HG03469 (cell line): ENCODE measurements around the gene ASF1A.
A peak's percentile ranks its signal among the peaks of the same experiment; 100 is the strongest.

Source experiments
- ATAC-seq: cut with Tn5 transposase; IDR thresholded peaks from one replicate; pipeline ENCODE4 v1.9.1; 2021; ENCODE audit warnings: mild to moderate bottlenecking, moderate library complexity, moderate number of reproducible peaks; ENCODE audit not compliant: unreplicated experiment

The ASF1A gene

DNA sequence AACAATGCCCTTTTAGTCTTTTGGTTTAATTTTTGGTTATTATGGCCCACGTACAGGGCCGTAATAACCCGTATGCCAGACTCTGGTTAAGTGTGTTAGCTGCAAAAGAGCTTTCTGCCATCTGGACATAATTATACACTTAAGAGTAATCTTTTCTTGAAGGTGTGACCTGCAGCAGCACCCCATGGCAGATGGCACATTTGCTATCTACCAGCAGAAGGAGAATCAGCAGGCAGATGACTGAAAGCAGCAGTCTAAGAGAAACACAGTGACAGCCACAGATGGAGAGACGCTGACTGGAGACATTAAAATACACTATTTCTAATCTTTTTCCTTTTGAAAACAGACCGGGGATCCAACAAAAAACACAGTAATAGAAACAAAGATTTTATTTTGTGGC lies 18.7 kb downstream of the ASF1A start:
- no peak for ATAC-seq

DNA sequence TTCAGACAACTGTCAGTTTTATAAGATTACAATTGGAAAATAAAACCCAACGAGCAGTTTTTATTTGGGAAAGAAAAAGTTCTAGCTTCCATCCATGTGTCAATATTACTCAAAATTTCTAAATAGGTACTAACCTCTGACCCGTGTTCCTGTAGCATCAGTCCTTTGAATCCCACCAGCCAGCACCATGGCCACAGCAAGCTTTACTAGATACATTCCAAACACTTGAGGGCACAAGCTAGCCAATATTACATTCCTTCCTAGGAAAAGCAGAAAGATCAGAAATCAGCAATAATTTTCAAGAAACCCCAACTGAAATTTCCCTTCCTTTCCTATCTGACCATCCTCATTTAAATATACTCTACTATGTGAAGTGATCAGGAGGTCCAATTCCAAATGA lies 19.2 kb downstream of the ASF1A start:
- ATAC-seq = no peak

DNA sequence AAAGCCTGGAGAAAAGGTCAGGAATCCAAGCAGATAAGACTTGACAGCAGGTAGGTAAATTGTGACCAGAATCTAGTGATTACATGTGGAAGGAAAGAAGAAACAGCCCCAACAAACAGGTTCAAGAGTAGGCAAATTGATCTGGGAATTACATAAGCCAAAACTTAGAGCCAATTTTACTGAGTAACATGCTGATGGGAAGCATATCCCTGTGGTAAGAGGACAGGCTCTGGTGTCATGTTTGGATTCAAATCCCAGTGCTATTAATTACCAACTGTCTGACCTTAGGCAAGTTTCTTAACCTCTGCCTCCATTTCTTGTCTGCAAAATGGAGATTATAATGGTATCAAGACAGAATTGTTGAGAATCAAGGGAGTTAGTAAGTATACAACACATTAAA lies 20.6 kb downstream of the ASF1A start:
- no peak for ATAC-seq

DNA sequence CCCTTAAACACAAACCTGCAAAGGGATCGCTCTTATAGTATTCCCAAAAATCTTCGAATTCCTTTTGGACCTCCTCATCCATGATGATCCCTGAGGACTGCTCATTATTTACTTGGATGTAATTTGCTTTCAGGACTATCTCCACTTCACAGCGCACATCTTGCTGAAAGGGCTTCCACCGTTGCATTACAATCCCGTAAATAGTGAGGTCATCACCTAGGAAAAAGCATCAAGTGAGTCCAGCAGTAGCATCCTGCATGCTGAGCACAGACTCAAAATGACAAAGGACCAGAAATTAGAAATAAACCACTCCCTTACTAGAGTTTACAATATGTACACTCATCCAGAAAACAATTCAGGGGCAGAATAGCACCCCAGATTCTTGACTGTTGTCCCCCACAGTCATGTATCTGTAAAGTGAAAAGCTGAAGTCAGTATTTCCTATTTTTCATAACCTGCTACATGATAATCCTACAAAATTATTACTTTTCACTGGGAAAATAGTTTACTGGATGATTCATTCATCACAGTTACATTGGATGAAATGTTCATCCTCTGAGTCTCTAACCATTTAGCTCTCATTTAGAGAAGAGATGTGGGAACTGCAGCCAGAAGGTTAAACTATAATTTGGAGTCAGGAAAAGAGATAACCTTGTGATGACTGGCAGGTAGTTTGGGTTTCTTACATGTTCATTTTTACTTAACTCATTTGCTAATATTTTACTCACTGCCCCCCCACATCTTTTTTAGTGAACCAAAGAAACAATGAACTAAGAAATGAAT lies 23.8 kb downstream of the ASF1A start:
- no peak for ATAC-seq

DNA sequence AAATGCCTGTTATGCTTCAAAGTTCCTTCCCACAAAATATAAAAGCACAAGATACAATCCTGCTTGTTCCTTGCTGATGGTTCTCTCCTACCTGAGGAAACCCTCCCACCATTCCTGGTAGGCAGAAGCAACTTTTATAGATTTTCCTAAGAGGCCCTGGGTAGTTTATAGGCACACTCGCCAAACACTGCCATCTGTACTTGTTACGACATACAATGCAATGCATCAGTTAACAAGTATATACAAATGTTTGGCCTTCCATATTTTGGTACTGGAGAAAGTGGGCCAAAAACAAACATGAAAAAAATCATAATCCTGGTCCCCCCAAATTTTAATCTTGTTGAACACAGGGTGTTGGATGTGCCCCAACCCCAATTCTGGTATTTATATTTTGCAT lies 24.4 kb downstream of the ASF1A start:
- ATAC-seq = no peak

DNA sequence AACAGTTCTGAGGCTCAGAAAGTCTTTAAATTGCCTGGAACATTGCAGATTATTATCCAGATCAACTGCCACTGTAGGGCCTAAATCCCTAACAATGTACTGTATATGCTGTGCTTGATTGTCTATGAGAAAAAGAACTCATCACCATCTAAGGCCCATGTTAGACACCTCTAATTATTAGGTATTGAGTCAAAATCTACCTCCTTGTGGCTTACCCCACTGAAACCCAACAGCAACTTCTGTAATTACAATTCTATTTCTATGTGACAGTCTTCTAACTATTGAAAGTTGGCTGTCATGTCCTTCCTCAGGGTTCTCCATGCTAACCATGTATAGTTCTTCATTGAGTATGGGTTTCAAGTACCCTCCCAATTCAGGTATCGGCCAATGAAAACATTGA lies 27.1 kb downstream of the ASF1A start:
- no peak for ATAC-seq

DNA sequence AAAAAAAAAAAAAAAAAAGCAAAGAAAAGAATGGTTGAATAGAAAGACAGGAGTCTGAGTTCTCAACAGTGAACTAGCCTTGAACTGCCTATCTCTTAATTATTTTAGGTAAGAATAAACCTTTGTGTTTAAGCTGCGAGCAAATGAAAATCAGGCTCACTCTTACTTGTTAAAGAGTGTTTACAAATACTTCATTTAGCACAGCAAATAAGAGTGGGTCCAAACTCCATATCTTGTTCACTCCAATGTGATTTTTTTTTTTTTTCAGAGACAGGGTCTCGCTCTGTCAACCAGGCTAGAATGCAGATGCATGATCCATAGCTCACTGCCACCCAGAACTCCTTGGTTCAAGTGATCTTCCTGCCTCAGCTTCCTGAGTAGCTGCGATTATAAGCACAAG lies 29.1 kb downstream of the ASF1A start:
- no peak for ATAC-seq

DNA sequence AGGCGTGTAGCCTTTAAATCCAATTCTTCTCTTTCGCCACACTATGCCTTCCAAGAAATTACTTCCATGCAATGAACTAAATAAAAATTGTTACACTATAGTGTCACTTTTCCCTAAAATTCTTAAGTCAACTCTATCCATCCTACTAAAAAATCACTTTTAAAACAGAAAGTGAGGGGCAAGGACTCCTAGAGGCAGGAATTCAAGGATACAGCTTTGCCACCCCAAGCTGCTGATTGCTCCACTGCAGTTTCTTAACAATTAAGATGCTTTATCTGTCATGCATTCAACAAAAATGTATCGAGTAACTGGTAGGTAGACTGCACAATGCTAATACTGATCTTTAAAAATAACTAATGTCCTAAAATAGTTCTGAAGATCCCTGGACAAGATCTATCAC lies 36.7 kb downstream of the ASF1A start:
- ATAC-seq = no peak

DNA sequence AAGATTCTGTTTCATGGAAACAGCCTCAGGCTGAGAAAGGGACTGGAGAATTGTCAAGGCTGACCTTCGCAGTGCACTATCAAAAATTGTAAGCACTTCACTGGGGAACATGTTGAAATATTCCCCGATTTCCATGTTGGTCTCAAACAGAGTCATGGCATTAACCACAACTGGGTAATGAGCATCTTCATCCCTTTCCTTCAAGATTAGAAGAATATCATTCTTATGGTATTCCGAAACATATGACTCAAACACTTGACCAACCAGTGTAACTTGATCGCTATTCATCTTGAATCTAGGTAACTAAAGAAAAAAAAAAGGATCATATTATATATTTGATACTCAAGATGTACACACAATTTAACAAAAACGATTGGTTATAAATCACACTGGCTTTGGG lies 37.5 kb downstream of the ASF1A start:
- no peak for ATAC-seq

DNA sequence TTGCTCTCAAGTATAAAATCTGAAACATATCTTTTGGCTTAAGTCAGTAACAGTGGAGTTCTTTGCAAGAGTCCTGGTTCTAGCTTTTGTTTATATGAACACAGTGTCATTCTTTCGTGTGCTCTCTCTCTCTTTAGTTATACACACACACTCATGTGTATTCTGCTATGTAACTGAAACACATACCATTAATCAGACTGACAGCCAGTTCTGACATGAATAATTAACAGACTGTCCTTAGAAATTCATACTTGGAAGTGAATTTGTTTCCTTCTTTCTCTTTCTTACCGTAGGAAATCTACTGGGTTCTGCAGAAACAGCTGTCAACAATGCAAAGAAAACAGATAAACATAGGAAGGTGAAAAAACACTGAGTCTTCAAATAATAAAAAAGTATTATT lies 38.5 kb downstream of the ASF1A start:
- ATAC-seq = no peak

DNA sequence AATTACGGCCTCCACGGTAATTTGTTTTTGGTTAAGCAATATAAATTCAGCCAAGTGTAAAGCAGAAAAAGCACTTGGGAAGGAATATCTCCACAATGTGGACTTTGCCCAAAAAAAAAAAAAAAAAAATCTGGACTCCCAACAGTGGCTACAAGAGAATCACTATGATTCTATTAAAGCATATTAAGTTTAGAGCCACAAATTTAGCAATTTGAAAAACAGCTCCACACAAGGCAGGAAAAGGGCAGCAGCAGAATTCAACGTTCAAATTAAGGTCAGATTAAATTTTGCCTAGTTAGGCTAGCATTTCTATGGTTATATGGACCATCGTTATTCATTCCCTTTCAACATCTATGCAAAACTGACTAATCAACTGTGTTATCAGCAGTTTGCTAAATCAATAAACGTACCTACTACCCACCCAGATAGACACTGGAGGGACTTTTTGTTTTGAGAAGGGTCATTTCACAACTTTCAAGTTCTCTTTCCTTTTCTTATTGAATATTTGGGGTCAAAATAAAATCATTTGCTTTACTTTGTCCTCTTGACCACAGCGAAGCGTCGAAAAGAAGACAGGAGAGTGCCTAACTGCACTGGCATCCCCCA lies 40.0 kb downstream of the ASF1A start:
- no peak for ATAC-seq

DNA sequence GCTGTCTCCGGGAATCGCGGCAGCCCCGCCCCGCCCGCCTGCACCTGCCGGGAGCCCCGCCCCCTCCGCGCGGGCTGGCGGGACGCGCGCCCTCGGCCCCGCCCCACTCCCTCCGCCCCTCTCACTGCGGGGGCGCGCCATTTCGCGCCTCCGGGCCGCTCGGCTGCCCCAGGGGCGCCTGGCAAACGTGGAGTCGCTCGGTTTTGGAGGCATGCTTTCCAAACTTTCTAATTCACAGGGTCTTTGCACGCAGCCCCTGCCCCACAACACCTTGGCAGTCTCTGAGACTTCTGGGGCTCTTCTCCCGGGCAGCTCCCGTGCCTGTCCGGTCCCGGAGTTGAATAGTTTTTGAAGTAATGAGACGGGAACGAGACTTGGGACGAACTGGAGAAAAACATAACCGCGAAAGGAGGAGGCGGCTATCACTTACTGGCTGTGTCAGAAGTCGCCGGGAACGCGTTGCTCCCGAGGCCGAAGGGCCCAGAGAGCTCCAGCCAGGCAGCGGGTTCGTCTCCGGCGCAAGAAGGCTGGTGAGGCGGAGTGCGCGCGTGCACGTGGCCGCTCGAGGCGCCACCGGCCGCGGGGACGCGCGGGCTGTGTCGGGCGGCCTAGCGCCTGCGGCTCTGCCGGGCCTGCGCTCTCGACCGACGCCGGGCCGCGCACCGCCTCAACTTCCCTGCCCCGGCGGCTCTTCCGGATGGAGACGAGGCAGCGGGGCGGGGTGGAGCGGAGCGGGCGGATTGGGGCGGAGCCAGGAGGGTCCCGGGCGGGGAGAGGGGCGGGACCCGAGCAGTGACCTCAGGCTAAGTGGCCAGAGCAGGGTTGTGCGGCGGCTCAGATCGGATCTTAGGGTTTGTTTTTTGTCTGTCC lies 40.7 kb downstream of the ASF1A start, which contains the start of gene MCM9:
Gene MCM9 (minus strand): TSS at position 699 of the 870 bp plus-strand sequence. CDS start 3,436 bp downstream, outside the sequence.
- peak; percentile 93 for ATAC-seq

DNA sequence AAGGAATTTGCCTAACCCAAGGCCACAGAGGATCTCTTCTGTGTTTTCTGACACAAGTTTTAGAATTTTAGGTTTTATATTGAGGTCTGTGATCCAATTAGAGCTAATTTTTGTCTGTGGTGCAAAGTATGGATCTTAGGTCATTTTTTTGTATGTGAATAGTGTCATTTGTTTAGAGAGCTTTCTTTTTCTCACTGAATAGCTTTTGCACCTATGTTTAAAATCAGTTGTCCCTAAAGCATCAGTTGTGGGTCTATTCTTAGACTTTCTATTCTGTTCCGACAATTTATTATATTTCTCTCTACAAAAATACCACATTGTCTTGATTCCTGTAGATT lies 41.3 kb downstream of the ASF1A start:
- peak; percentile 5 for ATAC-seq

DNA sequence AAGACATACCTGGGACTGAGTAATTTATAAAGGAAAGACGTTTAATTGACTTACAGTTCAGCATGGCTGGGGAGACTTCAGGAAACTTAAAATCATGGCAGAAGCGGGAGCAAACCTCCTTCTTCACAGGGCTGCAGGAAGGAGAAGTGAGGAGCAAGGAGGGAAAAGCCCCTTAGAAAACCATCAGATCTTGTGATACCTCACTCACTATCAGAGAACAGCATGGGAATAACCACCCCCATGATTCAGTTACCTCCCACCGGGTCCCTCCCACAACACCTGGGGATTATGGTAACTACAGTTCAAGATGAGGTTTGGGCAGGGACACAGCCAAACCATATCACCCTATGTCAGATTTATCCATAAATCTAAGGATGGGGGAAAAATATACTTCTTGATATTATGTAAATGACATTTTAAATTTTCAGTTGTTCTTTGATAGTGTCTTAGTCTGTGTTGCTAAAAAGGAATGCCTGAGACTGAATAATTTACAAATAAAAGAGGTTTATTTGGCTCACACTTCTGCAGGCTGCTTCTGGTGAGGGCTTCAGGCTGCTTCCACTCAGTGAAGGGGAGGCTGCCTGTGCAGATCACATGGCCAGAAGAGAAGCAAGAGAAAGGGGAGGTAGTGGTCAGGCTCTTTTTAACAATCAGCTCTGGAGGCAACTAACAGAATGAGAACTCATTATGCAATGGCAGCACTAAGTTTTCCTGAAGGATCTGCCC lies 42.2 kb downstream of the ASF1A start:
- no peak for ATAC-seq

DNA sequence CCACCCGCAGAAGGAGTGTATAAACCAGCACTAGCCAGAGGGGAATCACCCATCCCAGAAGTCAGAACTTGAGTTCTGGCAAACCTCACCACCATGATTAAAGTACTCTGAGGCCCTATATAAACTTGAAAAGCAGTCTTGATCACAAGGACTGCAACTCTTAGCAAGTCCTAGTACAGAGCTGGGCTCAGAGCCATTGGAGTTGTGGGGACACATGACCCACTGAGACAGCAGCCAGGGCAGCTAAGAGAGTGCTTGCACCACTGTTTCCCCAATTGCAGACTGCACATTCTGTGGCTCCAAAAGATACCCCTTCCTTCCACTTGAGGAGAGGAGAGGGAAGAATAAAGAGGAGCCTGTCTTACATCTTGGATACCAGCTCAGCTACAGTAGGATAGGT lies 45.7 kb downstream of the ASF1A start:
- no peak for ATAC-seq

DNA sequence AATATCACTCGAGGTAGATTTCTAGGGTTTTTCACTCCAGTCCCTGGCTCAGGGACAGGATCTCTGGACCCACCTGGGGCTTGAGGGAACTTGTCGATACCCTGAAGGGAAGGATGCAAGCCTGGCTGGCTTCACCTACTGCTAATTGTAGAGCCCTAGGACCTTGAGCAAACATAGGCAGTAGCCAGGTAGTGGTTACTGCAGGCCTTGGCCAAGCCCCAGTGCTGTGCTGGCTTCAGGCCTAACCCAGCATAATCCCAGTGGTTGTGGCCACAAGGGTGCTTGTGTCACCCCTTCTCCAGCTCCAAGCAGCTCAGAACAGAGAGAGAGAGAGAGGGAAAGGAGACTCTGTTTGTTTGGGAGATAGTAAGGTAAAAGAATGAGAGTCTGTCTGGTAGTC lies 46.8 kb downstream of the ASF1A start:
- ATAC-seq = no peak

DNA sequence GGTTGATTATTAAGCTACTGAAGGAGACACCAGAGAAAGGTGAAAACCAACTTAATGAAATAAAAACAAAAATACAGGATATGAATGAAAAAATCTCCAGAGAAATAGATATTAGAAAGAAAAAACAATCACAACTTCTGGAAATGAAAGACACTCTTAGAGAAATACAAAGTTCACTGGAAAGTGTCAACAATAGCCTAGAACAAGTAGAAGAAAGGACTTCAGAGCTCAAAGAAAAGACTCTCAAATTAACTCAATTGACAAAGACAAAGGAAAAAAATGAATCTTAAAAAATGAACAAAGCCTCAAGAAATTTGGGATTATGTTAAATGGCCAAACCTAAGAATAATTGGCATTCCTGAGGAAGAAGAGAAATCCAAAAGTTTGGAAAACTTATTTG lies 51.3 kb downstream of the ASF1A start:
- ATAC-seq = no peak

DNA sequence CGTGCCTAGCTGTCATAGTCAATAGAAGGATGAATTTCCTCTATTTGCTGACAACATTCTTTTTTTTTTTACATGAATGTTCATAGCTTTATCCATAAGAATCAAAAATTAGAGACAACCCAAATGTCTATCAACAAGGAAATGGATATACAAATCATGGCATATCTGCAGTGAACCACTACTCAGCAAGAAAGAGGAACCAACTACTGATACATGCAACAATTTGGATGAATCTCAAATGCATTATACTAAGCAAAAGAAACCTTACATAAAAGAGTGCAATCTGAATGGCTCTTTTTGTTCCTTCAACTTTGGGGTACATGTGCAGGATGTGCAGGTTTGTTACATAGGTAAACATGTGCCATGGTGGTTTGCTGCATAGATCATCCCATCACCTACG lies 58.7 kb downstream of the ASF1A start:
- no peak for ATAC-seq

DNA sequence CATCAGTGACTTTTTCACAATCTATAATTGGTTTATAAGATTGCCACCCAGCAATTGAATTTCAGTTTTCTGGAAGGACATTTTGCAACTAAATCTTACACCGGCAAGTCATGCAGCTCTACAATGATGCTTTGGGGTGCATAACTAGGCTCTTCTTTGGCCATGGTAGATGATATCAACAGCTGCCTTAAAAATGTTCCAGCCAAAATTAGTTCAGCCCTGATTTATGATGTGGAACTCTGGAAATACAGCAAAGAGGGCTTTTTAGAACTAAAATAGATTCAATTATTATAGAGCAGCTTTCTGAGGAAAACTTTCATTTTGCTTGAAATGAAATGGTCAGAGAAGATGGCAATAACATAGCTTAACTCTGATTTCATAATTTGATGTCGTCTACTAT lies 59.4 kb downstream of the ASF1A start:
- ATAC-seq = no peak
